Mammary epithelial cell (primary cell): ENCODE results near the gene IGLL1.

Experiments
- CTCF ChIP-seq, 2 donors: IDR thresholded peaks in 1 of 2; conservative IDR thresholded peaks in 1 of 2; 2 replicates each; pipeline ENCODE4 v1.5.1; 2011 to 2012; ENCODE audit warnings: inconsistent platforms in 2 of 2, low read length in 2 of 2, mild to moderate bottlenecking in 2 of 2, control low read depth in 1 of 2, low read depth in 1 of 2; ENCODE audit not compliant: insufficient read depth in 1 of 2; ENCODE audit errors: extremely low read depth in 1 of 2
- EZH2 ChIP-seq: IDR thresholded peaks from 2 replicates; pipeline ENCODE4 v1.6.1; 2012; ENCODE audit warnings: low read length, inconsistent platforms, borderline replicate concordance

GRCh38 chr22:23550049-23550650, 29.9 kb downstream of the IGLL1 start:
- no peak for TF ChIP-seq EZH2
- no peak for TF ChIP-seq CTCF (conservative IDR thresholded peaks at IDR 0.05 in 1 of 2, IDR thresholded peaks at IDR 0.05 in 1 of 2; ENCODE audit: extremely low read depth in 1 of 2, insufficient read depth in 1 of 2, low read depth in 1 of 2, low read length in 2 of 2)
